ENCODE data around the gene PIGBOS1. TPM values are rescaled to one million over a fixed set of nuclear protein-coding genes. Genes with fewer than 3 reads are reported as not detected.

PIGBOS1 gene
- total RNA-seq, 1 experiment from 2014 or later = 18.2 TPM

DNA sequence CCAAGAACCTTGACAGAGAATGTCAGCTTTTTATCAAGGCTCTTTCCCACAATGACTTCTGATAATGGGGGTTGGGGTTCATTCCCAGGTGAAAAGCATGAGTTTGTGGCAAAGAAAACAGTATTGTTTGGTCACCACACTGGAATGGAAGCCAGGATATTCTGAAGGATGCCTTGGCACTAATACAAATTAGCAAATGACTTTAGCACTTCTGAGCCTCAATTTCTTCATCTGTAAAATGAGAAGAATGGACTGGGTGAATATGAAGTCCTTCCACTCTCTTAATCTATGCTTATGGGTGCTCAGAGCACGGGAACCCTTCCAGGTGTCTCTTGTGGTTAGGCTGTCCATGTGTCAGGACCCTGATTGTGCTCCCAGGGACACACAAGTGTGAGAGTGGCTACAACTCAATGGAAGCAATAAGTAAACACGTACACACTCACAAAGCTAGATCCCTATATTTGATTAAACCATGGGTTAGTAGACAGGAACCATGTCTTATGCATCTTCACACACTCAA is 50.7 kb downstream of the PIGBOS1 start:
- no peaks in the 10 kb centered on the region for H3K27me3 ChIP-seq (ENCODE audit: low read length)
- DNase-seq = no peak
- H3K4me2 ChIP-seq (ENCODE audit: low read depth, low read length, poor library complexity, severe bottlenecking) = no peak overlapping the region
- no peak overlapping the region for H3K4me3 ChIP-seq (ENCODE audit: low read length)
- H3K9me2 ChIP-seq (replicated peaks; ENCODE audit: insufficient read depth, low read length) = no peaks in the 10 kb centered on the region
- peaks cover 9% of the 10 kb centered on the region for H3K4me1 ChIP-seq (ENCODE audit: low read length)
- no peak overlapping the region for H2AFZ ChIP-seq (ENCODE audit: low read length)
- H4K20me1 ChIP-seq (ENCODE audit: insufficient read depth, low read depth, low read length) = no peaks in the 10 kb centered on the region
- H3K9ac ChIP-seq (ENCODE audit: low read length) = no peak overlapping the region
- no peak overlapping the region for H3K27ac ChIP-seq (ENCODE audit: low read length)
- H3K79me2 ChIP-seq (ENCODE audit: low read length) = no peaks in the 10 kb centered on the region
- H3K36me3 ChIP-seq (ENCODE audit: insufficient read depth, low read length) = no peaks in the 10 kb centered on the region
- no peaks in the 10 kb centered on the region for H3K9me3 ChIP-seq (ENCODE audit: low read length)

DNA sequence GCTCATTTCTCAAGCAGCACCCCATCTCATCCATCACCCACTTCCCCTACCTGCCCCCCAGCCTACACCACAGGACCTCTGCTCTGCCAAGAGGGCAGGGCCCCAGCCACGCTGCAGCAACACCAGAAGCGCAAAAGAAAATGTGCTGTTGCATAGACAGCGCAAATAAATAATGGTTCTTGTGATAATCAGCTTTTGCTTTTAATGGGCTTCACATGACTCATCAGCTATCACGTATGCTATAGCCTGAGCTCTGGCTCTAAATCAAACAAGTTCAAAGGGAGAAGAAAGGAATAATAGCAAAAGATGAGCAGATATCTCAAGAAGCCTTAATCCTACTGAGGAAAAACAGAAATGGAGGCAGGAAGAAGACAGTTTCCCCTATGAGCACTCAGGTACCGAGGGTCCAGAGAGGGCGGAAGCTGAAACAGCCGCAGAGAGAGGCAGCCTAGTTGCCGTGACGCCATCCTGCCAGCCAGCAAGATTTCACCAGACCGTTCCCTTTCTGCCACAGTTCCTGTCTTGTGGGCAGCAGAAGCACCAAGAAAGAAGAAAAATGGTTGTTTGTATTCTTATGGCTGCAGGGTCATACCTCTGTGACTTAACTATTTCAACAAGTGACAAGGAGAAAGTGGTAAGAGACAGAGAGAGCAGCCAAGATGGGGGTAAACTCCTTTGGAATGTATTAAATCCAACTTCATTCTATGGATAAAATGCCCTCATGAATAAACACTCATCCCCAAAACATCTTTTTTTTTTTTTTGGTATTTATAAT is 51.3 kb downstream of the PIGBOS1 start:
- peaks cover 9% of the 10 kb centered on the region for H3K4me1 ChIP-seq (ENCODE audit: low read length)
- peak overlapping the region; percentile 72; the same call in 1 of the 2 replicates for H2AFZ ChIP-seq (ENCODE audit: low read length)
- H3K4me2 ChIP-seq (ENCODE audit: low read depth, low read length, poor library complexity, severe bottlenecking) = peak overlapping the region; percentile 24

More for the DNA sequence above, 51.3 kb downstream of the PIGBOS1 start:
- Histone ChIP-seq H3K9ac (ENCODE audit: low read length) (peak overlapping the region; percentile 30; the same call in 1 of the 2 replicates), H3K9me2 (replicated peaks; ENCODE audit: insufficient read depth, low read length) (no peaks in the 10 kb centered on the region), H3K27me3 (ENCODE audit: low read length) (no peaks in the 10 kb centered on the region), H3K27ac (ENCODE audit: low read length) (no peak overlapping the region), H3K79me2 (ENCODE audit: low read length) (no peaks in the 10 kb centered on the region), H3K4me3 (ENCODE audit: low read length) (peak overlapping the region; percentile 33; the same call in 1 of the 2 replicates), H3K36me3 (ENCODE audit: insufficient read depth, low read length) (no peaks in the 10 kb centered on the region), H4K20me1 (ENCODE audit: insufficient read depth, low read depth, low read length) (no peaks in the 10 kb centered on the region), H3K9me3 (ENCODE audit: low read length) (no peaks in the 10 kb centered on the region)
- DNase-seq = no peak

Other genes starting within 250 kb of the PIGBOS1 start
- 123 and 235 TPM in 2 replicates for gene RSL24D1, start 122.2 kb downstream of the PIGBOS1 start, total RNA-seq (2014; rRNA removed; shearing (Covaris generic); ENCODE audit: low replicate concordance)
- 1.3 and 4.7 TPM in 2 replicates for gene RAB27A, start 29.3 kb downstream of the PIGBOS1 start, total RNA-seq (2014; rRNA removed; shearing (Covaris generic); ENCODE audit: low replicate concordance)
- gene PIGB, start 99 bp upstream of the PIGBOS1 start, total RNA-seq (2014; rRNA removed; shearing (Covaris generic); ENCODE audit: low replicate concordance) = 15.6 and 46.6 TPM in 2 replicates
- 51.9 and 68.3 TPM in 2 replicates for gene CCPG1, start 89.2 kb upstream of the PIGBOS1 start, total RNA-seq (2014; rRNA removed; shearing (Covaris generic); ENCODE audit: low replicate concordance)
- 6.9 and 12.4 TPM in 2 replicates for gene PIERCE2, start 89.4 kb upstream of the PIGBOS1 start, total RNA-seq (2014; rRNA removed; shearing (Covaris generic); ENCODE audit: low replicate concordance)
- gene DNAAF4, start 189.1 kb upstream of the PIGBOS1 start, total RNA-seq (2014; rRNA removed; shearing (Covaris generic); ENCODE audit: low replicate concordance) = 0.19 and 0.22 TPM in 2 replicates

Data from Karpas-422 (cell line).